ENCODE data around the gene NME9. TPM values are rescaled to one million over a fixed set of nuclear protein-coding genes. Genes with fewer than 3 reads are reported as not detected.

NME9 gene
- total and polyA plus RNA-seq, 4 experiments from 2014 or later, result 0.80 to 1.4 (median 1.1) TPM

GRCh38 chr3:138331143-138331894, 1.7 kb upstream of the NME9 start:
- no peaks in the 10 kb centered on the region for H3K9me3 Mint-ChIP-seq
- CTCF ChIA-PET (ENCODE audit: partially characterized antibody), result interaction anchor here (1.1 to 1.4 kb wide), 2 partner anchors 95 to 150 kb away, joined by 5 read pairs; no protein-coding TSS in a partner anchor
- Histone ChIP-seq H3K27ac (ENCODE audit: low read depth, low read length) (no peak overlapping the region), H3K4me3 (ENCODE audit: low read length in 2 of 2) (no peak overlapping the region), H3K9me3 (ENCODE audit: control insufficient read depth in 1 of 2, low read length in 2 of 2) (no peaks in the 10 kb centered on the region), H3K36me3 (ENCODE audit: insufficient read depth, low read length) (no peaks in the 10 kb centered on the region), H3K4me1 (ENCODE audit: insufficient read depth, low read length) (peaks cover 8% of the 10 kb centered on the region), H3K27me3 (ENCODE audit: insufficient read depth, low read length) (no peaks in the 10 kb centered on the region)
- H3K27me3 Mint-ChIP-seq, result no peaks in the 10 kb centered on the region
- DNase-seq, result no peak
- peaks cover 0 to 5% of the 10 kb centered on the region in 2 donors for H3K36me3 Mint-ChIP-seq
- peaks cover 15 to 33% (median 19%) of the 10 kb centered on the region in 4 donors for H3K4me1 Mint-ChIP-seq
- peak overlapping the region in 6 of 7 donors; percentile 10 to 65 (median 46) for H3K27ac Mint-ChIP-seq
- POLR2A ChIA-PET (ENCODE audit: partially characterized antibody), result no interaction called here
- peak overlapping the region in 2 of 8 donors; percentile 43 to 46 for H3K4me3 Mint-ChIP-seq
- intact Hi-C loops (cut with micrococcal nuclease), result loop anchor here (2.0 to 10.0 kb wide), 2 partner anchors 263 to 613 kb away; partner anchors contain the start of genes CEP70, FOXL2 and FOXL2NB

- peak overlapping the region; percentile 95 to 99 (median 98) for H3K4me3 Mint-ChIP-seq
- intact Hi-C loops (cut with micrococcal nuclease), result loop anchor here (1.0 to 10.0 kb wide), 8 partner anchors 19 to 615 kb away; partner anchors contain the start of genes ARMC8, CEP70, DBR1 and DZIP1L
- no peak for DNase-seq
- H3K4me3 ChIP-seq (ENCODE audit: low read length in 2 of 2), result peak overlapping the region; percentile 49 to 68
- peak overlapping the region; percentile 72 for H3K27ac ChIP-seq (ENCODE audit: low read depth, low read length)
- ChIA-PET POLR2A (ENCODE audit: partially characterized antibody) (interaction anchor here (0.9 kb wide), 1 partner anchor 155 kb away, joined by 3 read pairs; the partner anchor contains the start of gene DBR1), CTCF (ENCODE audit: partially characterized antibody) (no interaction called here)
- no peaks in the 10 kb centered on the region for H3K36me3 ChIP-seq (ENCODE audit: insufficient read depth, low read length)
- H3K9me3 Mint-ChIP-seq, result no peaks in the 10 kb centered on the region
- H3K27me3 ChIP-seq (ENCODE audit: insufficient read depth, low read length), result no peaks in the 10 kb centered on the region
- H3K4me1 Mint-ChIP-seq, result peaks cover 15 to 35% (median 20%) of the 10 kb centered on the region in 4 donors
- peaks cover 8% of the 10 kb centered on the region for H3K4me1 ChIP-seq (ENCODE audit: insufficient read depth, low read length)
- peak overlapping the region; percentile 81 to 99 (median 98) for H3K27ac Mint-ChIP-seq
- no peaks in the 10 kb centered on the region for H3K27me3 Mint-ChIP-seq
- peaks cover 0 to 5% of the 10 kb centered on the region in 2 donors for H3K36me3 Mint-ChIP-seq
- H3K9me3 ChIP-seq (ENCODE audit: control insufficient read depth in 1 of 2, low read length in 2 of 2), result no peaks in the 10 kb centered on the region
Measured at GRCh38 chr3:138329984-138330293, 288 bp upstream of the NME9 start.

- H3K36me3 ChIP-seq (ENCODE audit: insufficient read depth, low read length), result no peaks in the 10 kb centered on the region
- no peak overlapping the region for H3K27ac ChIP-seq (ENCODE audit: low read depth, low read length)
- Mint-ChIP-seq H3K27ac (peak overlapping the region in 6 of 7 donors; percentile 20 to 98 (median 72)), H3K4me3 (peak overlapping the region; percentile 30 to 99 (median 75)), H3K4me1 (peaks cover 18 to 48% (median 28%) of the 10 kb centered on the region in 4 donors), H3K36me3 (peaks cover 0 to 5% of the 10 kb centered on the region in 2 donors), H3K27me3 (no peaks in the 10 kb centered on the region), H3K9me3 (no peaks in the 10 kb centered on the region)
- POLR2A ChIA-PET (ENCODE audit: partially characterized antibody), result interaction anchor here (1.7 kb wide), 1 partner anchor 154 kb away, joined by 7 read pairs; the partner anchor contains the start of gene DBR1
- no peaks in the 10 kb centered on the region for H3K27me3 ChIP-seq (ENCODE audit: insufficient read depth, low read length)
- no peak for DNase-seq
- intact Hi-C loops (cut with micrococcal nuclease), result loop anchor here (2.0 to 5.0 kb wide), 4 partner anchors 20 to 589 kb away; partner anchors contain the start of genes DZIP1L and MRAS
- peaks cover 14% of the 10 kb centered on the region for H3K4me1 ChIP-seq (ENCODE audit: insufficient read depth, low read length)
- no peak overlapping the region for H3K4me3 ChIP-seq (ENCODE audit: low read length in 2 of 2)
- no peaks in the 10 kb centered on the region for H3K9me3 ChIP-seq (ENCODE audit: control insufficient read depth in 1 of 2, low read length in 2 of 2)
- CTCF ChIA-PET (ENCODE audit: partially characterized antibody), result interaction anchor here (0.7 to 2.8 kb wide), 20 partner anchors 8 to 586 kb away, joined by 3 to 11 read pairs (median 4); partner anchors contain the start of genes ARMC8 and DBR1
Measured at GRCh38 chr3:138328341-138328740, 1.3 kb downstream of the NME9 start.

GRCh38 chr3:138327831-138328230, 1.8 kb downstream of the NME9 start:
- Mint-ChIP-seq H3K9me3 (no peaks in the 10 kb centered on the region), H3K4me3 (peak overlapping the region in 3 of 8 donors; percentile 11 to 43 (median 36)), H3K27me3 (no peaks in the 10 kb centered on the region), H3K27ac (peak overlapping the region in 2 of 7 donors; percentile 4 to 81), H3K36me3 (peaks cover 0 to 5% of the 10 kb centered on the region in 2 donors), H3K4me1 (peaks cover 18 to 49% (median 28%) of the 10 kb centered on the region in 4 donors)
- Histone ChIP-seq H3K9me3 (ENCODE audit: control insufficient read depth in 1 of 2, low read length in 2 of 2) (no peaks in the 10 kb centered on the region), H3K27me3 (ENCODE audit: insufficient read depth, low read length) (no peaks in the 10 kb centered on the region), H3K36me3 (ENCODE audit: insufficient read depth, low read length) (no peaks in the 10 kb centered on the region), H3K27ac (ENCODE audit: low read depth, low read length) (no peak overlapping the region), H3K4me3 (ENCODE audit: low read length in 2 of 2) (no peak overlapping the region), H3K4me1 (ENCODE audit: insufficient read depth, low read length) (peaks cover 14% of the 10 kb centered on the region)
- intact Hi-C loops (cut with micrococcal nuclease), result loop anchor here (2.0 to 5.0 kb wide), 4 partner anchors 21 to 589 kb away; partner anchors contain the start of genes DZIP1L and MRAS
- ChIA-PET CTCF (ENCODE audit: partially characterized antibody) (interaction anchor here (0.9 to 2.8 kb wide), 11 partner anchors 8 to 153 kb away, joined by 3 to 11 read pairs (median 6); partner anchors contain the start of genes ARMC8 and DBR1), POLR2A (ENCODE audit: partially characterized antibody) (interaction anchor here (1.7 kb wide), 1 partner anchor 153 kb away, joined by 7 read pairs; the partner anchor contains the start of gene DBR1)
- peak in 1 of 5 donors; percentile 57 for DNase-seq

GRCh38 chr3:138326866-138327595, 2.6 kb downstream of the NME9 start:
- Mint-ChIP-seq H3K36me3 (peaks cover 0 to 5% of the 10 kb centered on the region in 2 donors), H3K27me3 (no peaks in the 10 kb centered on the region), H3K4me1 (peaks cover 21 to 49% (median 31%) of the 10 kb centered on the region in 4 donors), H3K9me3 (no peaks in the 10 kb centered on the region), H3K27ac (peak overlapping the region in 2 of 7 donors; percentile 4 to 81), H3K4me3 (no peak overlapping the region)
- intact Hi-C loops (cut with micrococcal nuclease), result loop anchor here (5.0 kb wide), 2 partner anchors 210 to 590 kb away; partner anchors contain the start of gene DZIP1L
- Histone ChIP-seq H3K4me3 (ENCODE audit: low read length in 2 of 2) (no peak overlapping the region), H3K9me3 (ENCODE audit: control insufficient read depth in 1 of 2, low read length in 2 of 2) (no peaks in the 10 kb centered on the region), H3K36me3 (ENCODE audit: insufficient read depth, low read length) (no peaks in the 10 kb centered on the region), H3K4me1 (ENCODE audit: insufficient read depth, low read length) (peaks cover 17% of the 10 kb centered on the region), H3K27ac (ENCODE audit: low read depth, low read length) (no peak overlapping the region), H3K27me3 (ENCODE audit: insufficient read depth, low read length) (no peaks in the 10 kb centered on the region)
- ChIA-PET POLR2A (ENCODE audit: partially characterized antibody) (no interaction called here), CTCF (ENCODE audit: partially characterized antibody) (interaction anchor here (1.5 to 2.8 kb wide), 6 partner anchors 10 to 152 kb away, joined by 4 to 11 read pairs (median 8); partner anchors contain the start of genes ARMC8 and DBR1)
- no peak for DNase-seq

- peaks cover 17% of the 10 kb centered on the region for H3K4me1 ChIP-seq (ENCODE audit: insufficient read depth, low read length)
- ChIA-PET POLR2A (ENCODE audit: partially characterized antibody) (no interaction called here), CTCF (ENCODE audit: partially characterized antibody) (interaction anchor here (0.7 to 1.5 kb wide), 3 partner anchors 9 to 1035 kb away, joined by 3 to 4 read pairs (median 4); no protein-coding TSS in a partner anchor)
- peaks cover 23 to 49% (median 33%) of the 10 kb centered on the region in 4 donors for H3K4me1 Mint-ChIP-seq
- no peaks in the 10 kb centered on the region for H3K9me3 ChIP-seq (ENCODE audit: control insufficient read depth in 1 of 2, low read length in 2 of 2)
- no peak overlapping the region for H3K27ac Mint-ChIP-seq
- H3K4me3 ChIP-seq (ENCODE audit: low read length in 2 of 2), result no peak overlapping the region
- no peaks in the 10 kb centered on the region for H3K36me3 ChIP-seq (ENCODE audit: insufficient read depth, low read length)
- DNase-seq, result no peak
- H3K27me3 ChIP-seq (ENCODE audit: insufficient read depth, low read length), result no peaks in the 10 kb centered on the region
- H3K4me3 Mint-ChIP-seq, result no peak overlapping the region
- intact Hi-C loops (cut with micrococcal nuclease), result loop anchor here (5.0 kb wide), 2 partner anchors 209 to 591 kb away; partner anchors contain the start of gene DZIP1L
- H3K27ac ChIP-seq (ENCODE audit: low read depth, low read length), result no peak overlapping the region
- peaks cover 0 to 5% of the 10 kb centered on the region in 2 donors for H3K36me3 Mint-ChIP-seq
- no peaks in the 10 kb centered on the region for H3K9me3 Mint-ChIP-seq
- H3K27me3 Mint-ChIP-seq, result peaks cover 0 to 1% of the 10 kb centered on the region in 2 donors
Measured at GRCh38 chr3:138325990-138326389, 3.7 kb downstream of the NME9 start.

Data from CD4-positive, alpha-beta memory T cell (primary cell).